HUDEP-2 (cell line): ENCODE results near the gene SLC19A2.

Source experiments
- DNase-seq, 76 experiments: peaks; one replicate each; lab custom pipeline; 2025; ENCODE audit not compliant: unreplicated experiment in 76 of 76; lab: John Stamatoyannopoulos, UW

The SLC19A2 gene

DNA sequence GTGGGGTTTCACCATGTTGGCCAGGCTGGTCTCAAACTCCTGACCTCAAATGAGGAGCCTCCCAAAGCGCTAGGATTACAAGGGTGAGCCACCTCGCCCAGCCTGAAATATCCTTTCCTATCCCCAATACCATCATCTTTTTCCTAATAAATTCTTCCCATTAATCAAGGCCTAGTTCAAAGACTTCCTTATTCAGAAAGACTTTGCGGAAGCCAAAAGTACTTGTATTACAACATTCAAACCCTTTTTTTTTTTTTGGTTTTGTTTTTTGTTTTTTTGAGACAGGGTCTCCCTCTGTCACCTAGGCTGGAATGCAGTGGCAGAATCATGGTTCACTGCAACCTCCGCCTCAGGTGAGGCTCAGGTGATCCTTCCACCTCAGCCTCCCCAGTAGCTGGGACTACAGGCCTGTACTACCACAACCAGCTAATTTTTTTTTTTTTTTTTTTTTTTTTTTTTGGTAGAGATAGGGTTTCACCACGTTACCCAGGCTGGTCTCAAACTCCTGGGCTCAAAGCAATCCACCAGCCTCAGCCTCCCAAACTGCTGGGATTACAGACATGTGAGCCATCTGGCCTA lies 7.6 kb downstream of the SLC19A2 start:
- no peak for DNase-seq

DNA sequence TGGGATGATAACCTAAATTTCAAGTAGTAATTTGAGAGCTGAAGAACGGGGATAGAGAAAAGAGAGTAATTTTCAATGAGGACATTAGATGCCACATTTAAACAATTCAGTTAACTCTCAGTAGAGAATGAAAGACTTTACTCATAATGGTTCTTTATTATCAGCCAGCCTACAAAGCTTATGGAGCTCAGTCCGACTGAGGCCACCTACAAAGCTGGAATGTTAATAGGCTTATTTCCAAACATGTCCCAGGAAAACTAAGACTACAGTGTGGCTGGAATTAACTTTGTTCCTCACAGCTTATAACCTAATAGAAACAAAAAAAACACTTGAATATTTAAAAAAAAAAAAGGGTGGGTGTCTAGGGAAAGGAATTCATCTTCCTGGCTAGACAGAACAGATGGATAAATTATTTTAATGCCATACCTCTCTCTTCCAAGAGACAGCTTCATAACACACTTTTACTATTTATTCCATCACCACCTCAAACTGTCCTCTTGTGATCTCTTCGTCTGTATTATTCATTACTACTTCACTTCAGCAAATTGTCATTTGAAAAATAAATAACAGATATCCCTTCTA lies 9.8 kb downstream of the SLC19A2 start:
- DNase-seq = no peak

DNA sequence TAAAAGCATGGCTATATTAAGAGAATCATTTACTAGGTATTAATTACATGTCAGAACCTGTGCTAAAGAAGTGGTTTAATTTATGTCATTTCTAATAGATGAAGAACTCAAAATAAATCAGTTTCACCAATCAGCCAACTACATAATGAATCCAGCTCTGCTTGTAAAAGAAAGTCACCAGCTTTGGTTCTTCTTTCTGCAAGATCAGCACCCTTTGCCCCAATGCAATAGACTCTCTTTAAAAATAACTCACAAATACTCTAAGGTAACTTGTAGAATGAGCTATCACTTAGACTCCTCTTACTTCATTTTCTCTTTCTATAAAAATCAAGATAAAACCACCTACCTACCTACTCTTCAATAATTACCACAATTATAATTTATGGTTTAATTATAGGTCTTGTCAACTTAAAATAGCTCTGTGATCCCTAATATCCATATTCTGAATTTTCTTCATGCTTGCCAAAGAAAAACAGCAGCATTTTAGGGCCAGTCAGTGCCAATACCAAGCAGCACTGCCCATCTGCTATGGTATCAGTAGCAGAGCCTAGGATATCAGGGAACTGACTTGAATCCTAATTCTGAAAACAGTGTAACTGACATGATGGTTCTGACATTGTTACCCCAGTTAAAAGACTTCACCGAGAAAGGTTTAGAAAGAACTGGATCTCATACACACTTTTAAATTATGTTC lies 11.3 kb downstream of the SLC19A2 start:
- no peak for DNase-seq

DNA sequence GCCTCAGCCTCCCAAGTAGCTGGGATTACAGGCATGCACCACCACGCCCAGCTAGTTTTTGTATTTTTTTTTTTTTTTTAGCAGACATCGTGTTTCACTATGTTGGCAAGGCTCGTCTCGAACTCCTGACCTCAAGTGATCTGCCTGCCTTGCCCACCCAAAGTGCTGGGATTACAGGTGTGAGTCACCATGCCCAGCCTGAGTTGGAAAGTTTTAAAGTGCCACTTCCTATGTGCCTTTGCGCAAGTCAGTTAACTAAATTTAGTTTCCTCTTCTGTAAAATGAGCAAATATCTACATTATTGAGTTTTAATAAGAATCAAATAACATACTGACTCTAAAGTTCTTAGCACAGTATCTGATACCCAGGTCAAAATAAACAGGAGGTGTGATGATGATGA lies 12.4 kb downstream of the SLC19A2 start:
- no peak for DNase-seq

DNA sequence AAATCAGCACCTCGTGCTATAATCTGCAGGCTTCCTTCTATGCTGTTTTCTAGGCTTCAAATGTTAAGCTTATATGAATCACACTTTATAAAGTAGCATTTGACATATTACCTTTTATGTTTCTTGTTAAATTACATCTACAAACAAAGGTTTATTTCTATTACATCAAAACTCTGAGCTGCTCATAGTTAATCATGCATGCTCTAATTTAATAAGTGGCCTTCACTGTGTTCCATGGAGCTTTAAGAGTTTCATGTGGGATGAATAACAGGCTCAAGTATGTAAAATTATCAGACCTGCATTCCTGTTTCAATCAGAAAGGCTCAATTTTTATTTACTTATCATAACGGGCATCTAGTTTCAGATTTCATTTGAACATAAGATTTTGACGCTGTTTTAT lies 13.0 kb downstream of the SLC19A2 start:
- no peak for DNase-seq

DNA sequence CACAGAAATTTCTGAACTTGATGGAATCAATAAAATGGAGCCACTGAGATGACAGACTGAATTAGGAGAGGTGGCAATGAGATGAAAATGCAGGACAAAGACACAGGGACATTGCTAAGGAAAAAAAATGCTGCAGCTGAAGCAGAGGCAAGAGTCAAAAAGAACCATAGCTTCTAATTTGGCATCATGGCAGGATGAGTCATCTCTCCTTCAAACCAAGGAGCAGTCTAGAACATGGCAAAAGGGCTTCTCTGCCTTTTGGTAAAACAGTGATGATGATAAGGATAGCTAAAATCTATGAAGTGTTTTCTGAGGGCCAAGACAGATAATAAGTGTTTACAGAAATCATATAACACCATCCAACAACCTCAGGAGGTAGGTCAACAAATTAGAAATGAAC lies 16.8 kb downstream of the SLC19A2 start:
- DNase-seq = no peak

DNA sequence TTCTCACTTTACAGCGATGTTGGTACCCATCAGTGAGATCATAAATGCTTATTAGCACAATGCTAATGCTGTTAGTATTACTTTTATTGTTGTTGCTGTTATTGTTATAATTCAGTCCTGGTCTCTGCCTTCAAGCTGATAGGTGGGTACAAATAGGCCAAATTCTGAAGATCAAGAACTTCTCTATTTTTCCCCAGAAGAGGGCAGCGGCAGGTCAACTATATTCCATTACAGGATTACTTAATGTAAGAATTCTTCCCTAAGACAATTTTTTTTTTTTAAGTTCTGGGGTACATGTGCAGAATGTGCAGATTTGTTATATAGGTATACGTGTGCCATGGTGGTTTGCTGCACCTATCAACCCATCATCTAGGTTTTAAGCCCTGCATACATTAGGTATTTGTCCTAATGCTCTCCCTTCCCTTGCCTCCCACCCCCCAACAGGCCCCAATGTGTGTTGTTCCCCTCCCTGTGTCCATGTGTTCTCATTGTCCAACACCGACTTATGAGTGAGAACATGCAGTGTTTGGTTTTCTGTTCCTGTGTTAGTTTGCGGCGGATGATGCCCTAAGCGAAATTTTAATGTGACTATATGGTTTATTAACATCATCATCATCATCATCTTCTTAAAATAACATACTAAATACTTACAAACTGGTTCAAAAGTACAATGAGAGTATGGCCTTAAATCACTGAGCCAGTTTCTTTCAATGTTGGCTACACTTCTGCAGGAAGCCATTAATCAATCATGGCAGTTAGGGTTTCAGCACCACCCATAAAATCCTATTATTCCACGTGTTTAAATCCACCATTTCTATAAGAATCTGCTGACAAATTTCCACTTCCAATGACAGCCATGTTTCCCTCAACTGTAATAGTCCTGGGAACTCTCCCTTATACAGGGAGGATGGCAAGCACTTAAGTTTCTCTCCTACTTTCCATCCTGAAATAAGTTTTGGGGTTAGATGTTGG lies 19.2 kb downstream of the SLC19A2 start:
- peak in 8 of 76 experiments; percentile 1 to 27 (median 17) for DNase-seq

DNA sequence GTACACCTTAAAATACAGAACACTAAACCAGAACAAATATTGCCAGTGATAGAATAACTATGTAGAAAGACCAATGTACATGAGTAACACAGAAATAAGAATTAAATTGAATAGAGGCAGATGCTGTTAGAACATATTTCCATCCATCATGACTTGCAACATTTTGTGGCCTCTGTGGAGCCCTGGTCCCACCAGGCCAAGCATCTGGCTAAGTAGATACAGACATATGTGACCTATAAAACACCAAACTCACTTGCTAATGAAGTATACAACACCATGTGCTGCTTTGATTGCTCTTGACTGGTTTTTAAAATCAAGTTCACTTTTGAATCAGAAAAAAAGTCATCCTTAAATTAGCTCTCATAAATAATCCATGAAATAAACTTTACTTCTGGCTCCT lies 20.5 kb downstream of the SLC19A2 start:
- no peak for DNase-seq

DNA sequence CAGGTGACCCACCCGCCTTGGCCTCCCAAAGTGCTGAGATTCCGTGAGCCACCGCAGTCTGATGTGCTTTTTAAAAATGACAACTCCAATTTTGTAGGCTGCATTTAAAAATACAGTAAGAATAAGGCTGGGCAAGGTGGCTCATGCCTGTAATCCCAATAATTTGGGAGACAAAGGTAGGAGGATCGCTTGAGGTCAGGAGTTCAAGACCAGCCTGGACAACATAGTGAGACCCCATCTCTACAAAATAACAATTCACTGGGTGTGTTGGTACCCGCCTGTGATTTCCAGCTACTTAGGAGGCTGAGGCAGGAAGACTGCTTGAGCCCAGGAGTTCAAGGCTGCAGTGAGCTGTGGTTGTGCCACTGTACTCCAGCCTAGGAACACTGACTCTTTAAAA lies 23.4 kb downstream of the SLC19A2 start:
- no peak for DNase-seq

DNA sequence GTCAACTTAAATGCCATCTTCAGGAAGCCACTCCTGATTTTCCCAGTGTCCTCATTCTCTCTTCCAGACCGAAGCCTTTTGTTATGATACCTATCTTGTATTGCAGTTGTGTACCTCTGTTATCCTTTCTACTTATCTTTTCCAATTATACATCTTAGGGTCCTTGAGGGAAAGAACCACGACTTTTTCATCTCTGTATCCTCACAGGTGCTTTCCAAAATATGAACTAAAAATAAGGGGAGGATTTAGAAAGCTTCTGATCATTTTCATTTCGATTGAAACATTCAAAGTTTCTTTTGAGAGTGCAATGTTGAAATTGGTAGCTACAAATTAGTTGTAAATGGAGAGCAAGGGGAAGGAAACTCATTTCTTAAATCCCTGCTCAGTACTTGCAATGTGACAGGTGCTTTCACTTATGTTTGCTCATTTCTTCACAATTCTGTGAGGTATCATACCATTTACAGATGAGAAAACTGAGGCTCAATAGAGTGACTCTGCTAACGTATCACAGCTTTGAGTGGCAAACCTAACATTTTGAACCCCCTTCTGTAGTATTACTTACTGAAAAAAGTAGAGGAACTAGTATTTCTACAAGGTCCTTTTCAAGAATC lies 24.2 kb downstream of the SLC19A2 start:
- DNase-seq = no peak

DNA sequence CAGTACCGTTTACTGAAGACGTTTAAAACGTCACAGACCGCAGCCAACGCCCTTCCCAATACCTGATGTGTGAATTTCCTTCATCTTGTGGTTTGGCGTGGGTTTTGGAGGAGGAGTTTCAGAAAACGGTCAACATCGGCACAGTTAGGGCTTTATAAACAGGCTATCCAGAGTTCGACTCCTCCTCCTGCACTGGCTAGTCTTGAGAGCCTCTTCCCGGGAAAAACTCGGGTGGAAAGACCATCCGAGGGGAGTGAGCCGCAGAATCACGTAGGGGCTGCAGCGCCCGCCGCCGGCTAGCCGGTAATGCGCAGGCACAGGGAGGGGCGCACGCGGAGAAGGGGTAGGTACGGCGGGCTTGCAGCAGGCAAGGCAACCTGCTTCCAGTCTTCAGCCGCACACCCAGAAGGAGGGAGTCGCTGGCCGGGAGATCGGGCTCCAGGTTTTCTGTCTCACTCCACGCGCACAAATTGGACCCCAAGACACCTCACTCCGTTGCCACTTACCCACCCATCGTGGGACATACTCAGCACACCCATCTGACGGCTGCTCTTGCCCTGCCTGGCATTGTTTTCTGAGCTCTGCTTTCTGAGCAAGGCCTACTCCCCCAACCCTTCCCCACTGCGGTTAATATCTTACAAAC lies 25.4 kb downstream of the SLC19A2 start:
- DNase-seq = peak in 1 of 76 experiments; percentile 12

DNA sequence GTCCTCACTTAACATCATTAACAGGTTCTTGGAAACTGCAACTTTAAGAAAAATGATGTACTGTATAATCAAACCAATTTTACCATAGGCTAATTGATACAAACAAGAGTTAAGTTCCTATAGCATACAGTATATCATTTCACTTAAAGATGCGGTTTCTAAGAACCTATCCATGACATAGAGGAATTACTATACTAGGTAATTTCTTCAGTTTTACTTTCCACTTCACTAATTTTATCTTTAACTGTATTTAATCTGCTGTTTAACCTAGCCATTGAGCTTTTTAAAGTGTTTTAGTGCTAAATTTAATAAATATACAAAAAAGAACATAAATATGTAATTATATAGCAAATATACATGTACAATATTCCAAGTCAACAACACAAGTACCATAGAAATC lies 28.3 kb downstream of the SLC19A2 start:
- DNase-seq = no peak

DNA sequence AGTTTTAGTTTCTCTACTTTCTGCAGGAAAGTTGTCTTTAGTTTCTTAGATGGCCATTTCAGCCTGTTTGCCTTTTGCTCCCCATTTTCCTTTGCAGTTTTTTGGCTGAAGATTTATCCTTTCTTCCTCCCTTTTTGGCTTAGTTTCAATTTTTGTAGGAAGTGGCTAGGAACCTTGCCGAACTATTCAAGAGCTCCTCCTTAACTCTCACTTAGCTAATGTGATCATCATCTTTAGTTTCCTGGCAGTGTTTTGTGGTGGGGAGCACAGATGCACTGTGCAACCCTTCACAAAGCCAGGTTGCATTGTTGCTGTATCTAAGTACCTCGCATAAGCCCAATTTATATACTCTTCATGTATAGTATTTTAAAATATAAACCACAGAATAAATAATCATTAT lies 29.7 kb downstream of the SLC19A2 start:
- DNase-seq = no peak

DNA sequence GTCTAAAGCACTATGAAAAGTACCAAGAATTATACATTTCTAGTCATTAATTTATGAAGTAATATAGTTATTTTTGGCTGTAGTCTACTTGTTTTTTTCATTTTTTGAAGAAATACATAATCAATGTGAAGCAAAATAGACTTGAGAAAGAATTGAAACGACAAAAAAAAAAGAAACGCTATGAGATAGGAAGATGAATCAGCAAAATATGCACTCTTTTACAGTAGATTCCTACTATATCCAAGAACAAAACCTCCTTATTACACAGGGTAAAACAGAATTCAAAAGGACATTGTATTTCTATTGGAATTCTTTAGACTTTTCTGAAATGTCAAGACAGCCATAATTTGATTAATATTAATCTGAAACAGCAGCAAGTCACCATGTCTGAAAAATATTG lies 32.8 kb downstream of the SLC19A2 start:
- no peak for DNase-seq

DNA sequence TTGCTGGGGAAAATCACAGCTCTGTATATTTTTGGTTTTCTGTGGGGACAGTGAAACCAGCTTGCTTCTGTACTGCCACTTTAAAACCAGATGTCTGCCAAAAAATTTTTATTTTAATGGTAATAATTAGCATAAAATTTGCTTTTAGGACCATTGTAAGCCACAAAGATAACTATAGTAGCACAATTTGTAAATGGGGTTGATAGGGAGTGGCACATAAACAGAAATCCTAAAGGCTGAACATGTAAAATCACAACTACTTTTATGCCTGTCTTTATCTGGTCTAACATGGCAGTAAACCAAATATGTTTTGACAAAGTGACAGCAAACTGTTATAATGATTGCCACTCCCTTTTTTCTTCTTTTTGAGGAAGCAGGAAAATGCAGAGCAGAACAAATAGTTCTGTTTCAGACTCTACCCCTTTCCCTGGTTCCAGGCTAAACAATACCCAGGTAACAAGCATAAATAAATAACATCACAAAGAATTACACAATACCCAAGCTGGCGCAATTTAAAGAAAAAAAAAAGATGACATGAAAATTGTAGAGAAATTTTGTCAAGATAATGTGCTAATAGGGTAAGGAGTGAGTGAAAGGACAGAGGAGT lies 34.4 kb downstream of the SLC19A2 start:
- no peak for DNase-seq

DNA sequence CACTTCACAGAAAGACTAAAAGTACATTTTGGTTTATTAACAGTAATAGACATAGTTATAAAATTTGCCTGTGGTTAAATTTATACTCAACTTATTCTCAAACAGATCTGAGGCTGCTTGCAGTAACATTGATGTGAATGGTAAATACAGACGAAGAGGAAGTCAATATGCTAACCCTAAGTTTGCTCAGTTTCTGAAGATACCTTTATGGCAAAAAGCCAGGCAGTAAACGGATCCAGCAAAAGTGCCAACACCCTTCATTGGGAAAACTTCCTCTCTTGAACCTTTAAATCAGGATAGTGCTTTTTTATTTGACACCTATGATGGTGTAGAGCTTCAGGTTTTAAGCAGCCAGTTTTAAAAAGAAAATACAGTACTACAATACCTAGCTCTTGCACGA lies 41.8 kb downstream of the SLC19A2 start:
- no peak for DNase-seq

DNA sequence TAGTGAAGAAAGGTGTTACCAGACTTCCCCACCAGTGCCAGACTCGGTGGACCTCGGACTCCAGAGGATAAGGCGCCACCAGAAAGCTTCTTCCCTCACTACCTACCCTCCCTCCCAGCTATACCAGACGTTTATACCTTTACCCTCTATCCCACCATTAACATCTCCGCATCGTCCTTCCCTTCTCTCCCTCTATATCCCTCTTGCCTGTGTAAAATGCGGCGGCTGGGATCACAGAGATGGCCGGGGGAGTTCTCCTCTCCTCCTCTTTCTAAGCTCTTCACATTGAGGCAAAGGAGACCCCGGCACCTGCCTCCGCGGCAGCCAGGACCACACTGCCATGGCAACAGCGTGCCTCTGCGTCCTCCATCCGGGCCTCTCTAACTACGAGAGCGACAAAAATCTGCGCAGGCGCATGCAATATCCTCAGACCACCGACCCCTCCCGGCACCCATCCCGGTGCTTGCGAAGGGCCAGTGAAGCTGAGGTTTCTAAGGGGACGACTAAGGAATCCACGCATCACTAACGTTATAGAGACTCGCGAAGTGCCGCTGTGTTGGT lies 58.6 kb downstream of the SLC19A2 start, which contains the start of gene CCDC181:
TSS of gene CCDC181 (minus strand) at position 394 of the 561 bp plus-strand sequence. CDS start 2,547 bp downstream, outside the sequence.
- DNase-seq = no peak

DNA sequence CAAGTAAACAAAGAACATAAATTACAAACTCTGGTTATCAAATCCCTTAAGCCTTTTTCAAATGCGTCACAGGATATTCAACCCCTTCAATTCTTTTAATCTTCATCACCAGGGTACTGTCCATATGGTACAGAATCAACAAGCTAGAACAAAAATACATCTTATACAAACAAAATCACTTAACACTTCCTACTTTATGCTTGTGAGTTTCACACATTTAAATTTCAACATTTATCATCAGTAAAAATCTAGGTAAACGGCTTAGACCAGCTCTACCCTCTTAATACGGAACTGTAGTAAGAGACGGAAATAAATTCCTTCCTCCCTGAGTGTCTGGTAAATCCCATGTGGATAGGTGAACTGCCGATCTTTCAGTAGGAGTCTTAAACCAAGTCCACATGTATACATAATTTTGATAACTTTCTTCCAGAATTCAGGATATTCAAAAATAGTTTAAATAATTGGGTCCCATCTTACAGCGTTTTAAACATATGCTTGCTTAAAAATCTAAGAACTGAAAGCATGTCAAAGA lies 59.5 kb downstream of the SLC19A2 start:
- no peak for DNase-seq

DNA sequence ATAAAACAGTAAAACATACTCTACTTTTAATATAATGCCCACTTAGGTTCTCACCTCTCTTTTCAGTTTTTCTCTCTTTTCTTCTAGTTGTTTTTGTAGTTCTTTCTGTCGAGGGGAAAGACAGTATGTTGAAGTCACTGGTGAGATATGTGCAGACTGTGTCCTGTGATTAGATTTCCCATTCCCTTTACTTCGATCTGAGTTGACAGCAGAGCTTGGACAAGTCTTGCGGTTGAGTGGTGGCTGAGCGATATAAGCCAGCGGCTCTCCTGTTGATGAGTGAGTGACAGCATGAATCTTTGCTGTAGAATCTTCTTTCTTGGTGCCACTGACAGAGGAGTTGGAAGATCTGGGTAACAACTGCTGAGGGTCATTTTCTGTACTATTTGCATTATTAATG lies 64.4 kb downstream of the SLC19A2 start:
- no peak for DNase-seq
